ENCODE measurements around the gene SNRPB2. TPM values are rescaled to one million over a fixed set of nuclear protein-coding genes. Genes with fewer than 3 reads are reported as not detected.

Gene SNRPB2
- total RNA-seq, 1 donor from 2014 or later, result 40.4 TPM

Small RNA genes within 50 kb of the gene (small RNA-seq; reads per million reads assigned to genes)
- gene AL135938.1 (ENCODE audit: low replicate concordance), result not detected

Other genes starting within 250 kb of the SNRPB2 start
- 22.1 TPM for gene KIF16B, start 156.6 kb upstream of the SNRPB2 start, total RNA-seq
- not detected for gene OTOR, start 18.3 kb downstream of the SNRPB2 start, total RNA-seq